CD4-positive, alpha-beta T cell treated with Interleukin-17A for 4 hours (primary cell): ENCODE measurements around the gene CDKN2AIP.

Source experiments
- DNase-seq: peaks from one replicate; pipeline ENCODE4 v3.0.0-alpha.2; 2020; ENCODE audit warnings: mixed read lengths

CDKN2AIP gene, protein sequence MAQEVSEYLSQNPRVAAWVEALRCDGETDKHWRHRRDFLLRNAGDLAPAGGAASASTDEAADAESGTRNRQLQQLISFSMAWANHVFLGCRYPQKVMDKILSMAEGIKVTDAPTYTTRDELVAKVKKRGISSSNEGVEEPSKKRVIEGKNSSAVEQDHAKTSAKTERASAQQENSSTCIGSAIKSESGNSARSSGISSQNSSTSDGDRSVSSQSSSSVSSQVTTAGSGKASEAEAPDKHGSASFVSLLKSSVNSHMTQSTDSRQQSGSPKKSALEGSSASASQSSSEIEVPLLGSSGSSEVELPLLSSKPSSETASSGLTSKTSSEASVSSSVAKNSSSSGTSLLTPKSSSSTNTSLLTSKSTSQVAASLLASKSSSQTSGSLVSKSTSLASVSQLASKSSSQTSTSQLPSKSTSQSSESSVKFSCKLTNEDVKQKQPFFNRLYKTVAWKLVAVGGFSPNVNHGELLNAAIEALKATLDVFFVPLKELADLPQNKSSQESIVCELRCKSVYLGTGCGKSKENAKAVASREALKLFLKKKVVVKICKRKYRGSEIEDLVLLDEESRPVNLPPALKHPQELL

DNA sequence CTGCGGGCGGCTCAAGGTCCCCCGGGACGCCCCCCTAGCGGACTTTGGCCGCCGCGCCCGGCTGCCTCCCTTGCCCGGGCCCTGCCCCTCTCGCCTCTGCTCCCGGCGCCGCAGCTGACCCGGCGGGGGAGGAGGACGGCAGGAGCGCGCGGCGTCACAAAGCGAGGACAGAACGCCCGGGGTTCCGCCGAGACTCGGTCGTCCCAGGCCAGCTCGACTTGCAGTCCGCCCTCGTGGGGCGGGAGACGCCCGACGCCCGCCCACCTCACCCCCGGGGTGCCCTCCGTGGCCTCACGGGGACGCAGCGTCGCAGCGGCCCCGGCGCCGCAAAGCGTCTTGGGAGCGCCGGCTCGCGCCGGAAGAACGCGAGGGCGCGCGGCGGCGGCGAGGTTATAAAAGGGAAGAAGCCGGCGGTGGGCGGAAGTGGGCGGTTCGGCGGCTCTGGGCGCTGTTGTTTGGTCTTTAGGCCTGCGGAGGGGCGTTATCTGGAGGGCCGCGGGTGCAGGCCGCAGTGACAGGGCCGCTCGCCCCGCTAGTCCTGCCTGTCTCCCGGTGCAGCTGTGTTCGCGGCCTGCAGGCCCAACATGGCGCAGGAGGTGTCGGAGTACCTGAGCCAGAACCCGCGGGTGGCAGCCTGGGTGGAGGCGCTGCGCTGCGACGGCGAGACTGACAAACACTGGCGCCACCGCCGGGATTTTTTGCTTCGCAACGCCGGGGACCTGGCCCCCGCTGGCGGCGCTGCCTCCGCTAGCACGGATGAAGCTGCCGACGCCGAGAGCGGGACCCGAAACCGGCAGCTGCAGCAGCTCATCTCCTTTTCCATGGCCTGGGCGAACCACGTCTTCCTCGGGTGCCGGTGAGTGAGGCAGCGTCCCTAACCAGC lies at the start of gene CDKN2AIP:
CDKN2AIP (plus strand) TSS at position 423 of the 883 bp plus-strand sequence; CDS start at position 585, 162 bp downstream.
- peak; percentile 95 for DNase-seq

DNA sequence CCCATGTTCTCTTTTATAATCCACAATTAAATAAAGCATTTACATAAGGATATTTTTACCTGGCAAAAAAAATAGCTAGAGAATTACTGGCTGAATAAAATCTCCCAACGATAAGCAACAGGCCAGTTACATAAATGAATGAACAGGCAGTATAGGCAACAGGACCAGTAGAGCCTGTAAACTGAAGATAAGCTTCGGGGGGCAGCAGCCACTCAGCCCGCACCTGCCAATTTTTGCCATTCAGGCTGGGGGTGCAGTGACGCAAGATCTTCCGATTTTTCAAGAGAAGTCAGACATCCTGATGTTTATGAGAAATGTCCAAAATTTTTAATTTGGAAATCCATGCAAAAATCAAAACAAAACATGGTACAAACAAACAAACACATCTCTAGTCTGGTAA lies 49.0 kb upstream of the CDKN2AIP start:
- no peak for DNase-seq

DNA sequence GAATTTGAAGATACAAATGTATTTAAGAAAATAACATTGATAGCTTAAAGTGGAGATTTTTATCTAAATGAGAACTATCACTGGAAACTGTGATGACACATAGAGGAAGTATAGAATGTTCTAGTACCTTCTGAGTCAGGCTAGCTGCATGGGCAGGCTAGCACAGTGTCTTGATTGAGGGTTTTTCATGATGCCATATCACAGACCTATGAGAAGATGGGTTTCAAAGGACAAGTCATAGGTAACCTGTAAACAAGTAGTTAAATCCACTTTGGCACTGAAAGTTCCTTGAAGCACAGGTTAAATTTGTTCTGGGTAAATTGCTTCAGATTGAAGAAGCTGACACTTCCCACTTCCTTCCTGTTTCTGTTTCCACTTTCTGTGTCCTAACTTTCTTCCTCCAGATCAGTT lies 48.2 kb upstream of the CDKN2AIP start:
- DNase-seq = no peak

DNA sequence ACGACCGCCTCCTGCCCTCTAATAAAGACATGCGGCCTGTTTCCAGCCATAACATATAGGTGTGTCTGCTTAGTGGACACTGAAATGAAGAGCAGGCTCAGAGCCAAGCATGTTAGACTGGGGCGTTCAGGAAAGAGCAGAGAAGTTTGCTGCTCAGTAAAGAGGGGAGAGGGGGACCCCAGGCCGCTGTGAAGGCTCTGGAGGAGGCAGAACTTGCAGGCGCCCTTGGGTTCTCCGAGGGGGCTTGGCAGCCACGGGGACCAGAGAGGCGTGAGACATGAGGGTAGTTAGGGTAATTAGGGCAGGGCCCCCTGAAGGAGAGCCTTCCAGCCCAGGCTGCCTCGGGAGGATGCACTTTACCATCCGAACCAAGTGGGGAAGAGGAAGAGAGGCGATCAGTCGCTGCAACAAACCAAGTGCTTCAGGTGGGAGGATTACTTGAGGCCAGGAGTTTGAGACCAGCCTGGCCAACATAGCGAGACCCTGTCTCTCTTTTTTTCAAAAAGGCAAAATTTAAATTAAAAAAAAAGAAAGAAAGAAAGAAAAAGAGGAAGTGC lies 46.6 kb upstream of the CDKN2AIP start:
- no peak for DNase-seq

GRCh38 chr4:183398298-183399125 lies 45.9 kb upstream of the CDKN2AIP start:
- peak; percentile 75 for DNase-seq

- no peak for DNase-seq
Measured at GRCh38 chr4:183399126-183399522, 45.3 kb upstream of the CDKN2AIP start.

- DNase-seq = no peak
Measured at GRCh38 chr4:183399616-183400015, 44.8 kb upstream of the CDKN2AIP start.

- no peak for DNase-seq
Measured at GRCh38 chr4:183400035-183400434, 44.4 kb upstream of the CDKN2AIP start.

GRCh38 chr4:183401473-183401872 lies 43.0 kb upstream of the CDKN2AIP start:
- DNase-seq = no peak

DNA sequence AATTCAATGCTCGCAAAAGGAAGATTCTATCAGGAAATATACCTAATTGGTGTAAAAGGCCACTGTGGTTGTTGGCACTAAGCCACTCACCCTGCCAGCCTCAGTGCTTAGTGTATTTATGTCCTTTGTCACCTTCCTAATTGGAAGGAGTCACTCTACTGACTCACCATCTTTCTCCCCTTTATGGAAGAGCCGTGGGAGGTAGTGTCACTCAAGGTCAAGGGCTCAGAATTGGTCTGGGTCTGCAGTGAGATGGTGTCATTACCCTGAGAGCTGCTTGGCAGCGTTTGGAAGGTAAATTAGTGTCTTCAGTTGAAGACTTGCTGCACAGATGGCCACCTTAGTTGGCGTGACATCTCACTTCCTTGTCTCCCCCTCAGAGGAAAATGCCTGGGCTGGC lies 41.7 kb upstream of the CDKN2AIP start:
- DNase-seq = no peak

DNA sequence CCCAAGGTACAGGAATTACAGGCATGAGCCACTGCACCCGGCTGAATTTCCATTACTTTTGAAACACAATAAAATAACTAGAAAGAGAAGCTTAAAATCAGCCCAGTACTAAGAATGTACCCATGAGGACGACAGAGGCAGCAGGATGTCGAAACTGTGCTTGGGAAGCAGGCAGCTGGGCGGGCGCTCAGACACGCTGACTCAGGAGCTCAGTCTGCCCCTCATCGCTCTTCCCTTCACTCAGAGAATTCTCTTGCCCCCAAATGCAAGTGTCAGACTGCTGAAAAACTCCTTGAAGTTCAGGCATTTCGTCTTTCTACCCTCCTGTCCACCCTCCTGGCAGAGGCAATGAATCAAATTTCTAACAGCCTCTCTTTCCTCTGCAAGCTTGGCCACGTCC lies 41.0 kb upstream of the CDKN2AIP start:
- DNase-seq = no peak

GRCh38 chr4:183403961-183404360 lies 40.5 kb upstream of the CDKN2AIP start:
- DNase-seq = no peak

DNA sequence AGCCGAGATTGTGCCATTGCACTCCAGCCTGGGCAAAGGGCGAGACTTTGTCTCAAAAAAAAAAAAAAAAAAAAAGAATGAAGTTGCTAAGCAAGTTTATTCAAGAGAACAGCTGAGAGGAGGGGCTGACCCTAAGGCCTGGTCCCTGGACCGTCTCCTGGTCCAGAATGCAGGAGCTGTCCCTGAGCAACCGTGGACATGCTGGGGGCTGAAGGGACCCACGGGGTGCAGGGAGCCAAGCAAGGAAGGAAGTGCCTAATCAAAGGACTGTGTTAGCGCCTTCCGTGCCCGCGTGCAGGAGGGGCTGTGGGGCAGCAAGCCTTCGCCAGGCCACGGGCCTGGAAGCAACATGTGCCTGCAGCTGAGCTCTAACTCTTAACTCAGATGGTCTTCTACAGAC lies 39.1 kb upstream of the CDKN2AIP start:
- DNase-seq = no peak

- DNase-seq = peak; percentile 94
Measured at GRCh38 chr4:183407128-183407585, 37.3 kb upstream of the CDKN2AIP start.

GRCh38 chr4:183407635-183408464 lies 36.6 kb upstream of the CDKN2AIP start:
- no peak for DNase-seq

DNA sequence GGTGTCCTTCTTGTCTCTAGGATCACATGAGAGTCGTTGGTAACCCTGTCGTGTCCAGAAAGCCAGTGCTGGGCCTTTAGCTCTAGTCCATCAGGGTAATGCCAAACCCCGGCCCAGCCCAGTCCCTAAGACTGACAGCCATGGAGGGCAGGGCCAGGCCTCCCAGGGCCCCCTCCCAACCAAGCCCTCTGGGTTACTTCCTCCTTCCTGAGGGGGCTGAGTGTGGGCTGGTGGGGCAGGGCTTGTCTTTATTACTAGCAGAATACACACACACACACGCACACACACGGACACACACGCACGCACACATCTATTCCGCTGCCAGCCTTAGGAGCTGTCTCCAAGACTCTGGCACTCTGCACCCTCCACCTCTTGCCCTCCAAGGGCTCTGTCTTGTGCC lies 35.6 kb upstream of the CDKN2AIP start:
- DNase-seq = no peak

- DNase-seq = no peak
Measured at GRCh38 chr4:183409483-183409882, 35.0 kb upstream of the CDKN2AIP start.

DNA sequence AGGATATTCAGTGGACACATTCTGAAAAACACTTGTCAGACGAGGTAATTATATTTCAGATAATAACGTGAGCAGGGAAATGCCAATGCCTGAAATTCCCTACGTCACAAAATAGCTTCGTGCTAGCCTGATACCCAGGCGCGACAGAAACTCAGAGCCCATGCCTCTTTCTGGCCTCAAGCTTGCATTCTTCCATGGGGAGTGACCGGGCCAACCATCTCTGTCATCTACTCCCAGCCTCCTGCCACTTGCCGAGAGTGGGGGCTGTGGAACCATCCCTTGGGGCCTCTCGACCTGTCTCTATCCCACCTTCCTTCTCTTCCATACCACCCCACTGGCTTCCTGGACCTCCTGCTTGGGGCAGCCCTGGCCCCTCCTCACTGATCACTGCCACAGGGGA lies 34.5 kb upstream of the CDKN2AIP start:
- no peak for DNase-seq

DNA sequence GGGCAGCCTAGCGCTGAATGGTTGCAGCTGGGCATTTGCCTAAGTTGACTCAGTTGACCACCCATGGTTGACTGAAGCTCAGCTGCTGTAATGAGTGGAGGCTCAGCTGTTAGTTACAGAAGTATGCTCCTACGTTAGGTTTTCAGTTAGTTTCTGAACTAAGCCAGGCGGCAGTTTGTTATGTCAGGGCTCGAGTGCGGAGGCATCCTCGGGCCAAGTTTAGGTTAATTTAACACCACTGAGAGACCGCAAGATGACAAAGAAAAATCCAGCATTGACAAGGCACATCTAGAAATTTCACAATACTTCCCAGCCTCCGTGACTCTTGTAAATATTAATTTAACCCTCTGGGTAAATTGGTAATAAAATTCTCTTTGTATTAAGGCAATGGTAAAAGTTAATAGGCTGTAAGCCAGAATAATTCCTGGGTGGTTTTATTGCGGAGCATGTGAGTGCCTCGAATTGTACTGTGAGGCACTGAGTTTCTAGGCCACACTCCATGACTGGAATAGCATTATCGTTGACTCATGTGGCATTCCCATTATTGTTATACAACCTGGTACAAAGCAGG lies 33.1 kb upstream of the CDKN2AIP start:
- DNase-seq = no peak

- no peak for DNase-seq
Measured at GRCh38 chr4:183412821-183413220, 31.6 kb upstream of the CDKN2AIP start.
